Smooth muscle cell (in vitro differentiated cells): ENCODE results near the gene ARHGAP9. TPM values are rescaled to one million over a fixed set of nuclear protein-coding genes. Genes with fewer than 3 reads are reported as not detected.
"Not testable (repeated sequence)": the region's sequence is repeated elsewhere in the genome, so short reads cannot be mapped to it uniquely, and the experiment has no call there.

Source experiments
- DNase-seq: peaks from one replicate; lab custom pipeline; 2025; ENCODE audit not compliant: unreplicated experiment; lab: John Stamatoyannopoulos, UW
- H2AFZ ChIP-seq: fragments of 200-600 bp; sonication (generic); 2 replicates; pipeline ENCODE4 v1.6.0; 2016; ENCODE audit warnings: antibody characterized with exemption, low read depth, mild to moderate bottlenecking
- H3F3A ChIP-seq: fragments of 200-600 bp; sonication (generic); 2 replicates; pipeline ENCODE4 v1.6.0; 2017; ENCODE audit warnings: antibody characterized with exemption, low read depth
- H3K27ac ChIP-seq: fragments of 200-600 bp; sonication (generic); 2 replicates; pipeline ENCODE4 v1.5.1; 2016; ENCODE audit warnings: low read depth, mild to moderate bottlenecking
- H3K27me3 ChIP-seq: fragments of 200-600 bp; sonication (generic); 2 replicates; pipeline ENCODE4 v1.6.1; 2016; ENCODE audit warnings: low read depth, mild to moderate bottlenecking
- H3K36me3 ChIP-seq: fragments of 200-600 bp; sonication (generic); 2 replicates; pipeline ENCODE4 v1.5.1; 2016; ENCODE audit warnings: low read depth
- H3K4me1 ChIP-seq: fragments of 200-600 bp; sonication (generic); 2 replicates; pipeline ENCODE4 v1.5.1; 2016; ENCODE audit warnings: low read depth
- H3K4me2 ChIP-seq: fragments of 200-600 bp; sonication (generic); 2 replicates; pipeline ENCODE4 v1.6.0; 2016; ENCODE audit warnings: mild to moderate bottlenecking
- H3K4me3 ChIP-seq: fragments of 200-600 bp; sonication (generic); 2 replicates; pipeline ENCODE4 v1.5.1; 2016; ENCODE audit warnings: mild to moderate bottlenecking
- H3K79me2 ChIP-seq: fragments of 200-600 bp; sonication (generic); 2 replicates; pipeline ENCODE4 v1.6.0; 2016; ENCODE audit warnings: low read depth, mild to moderate bottlenecking
- H3K9ac ChIP-seq: fragments of 200-600 bp; sonication (generic); 2 replicates; pipeline ENCODE4 v1.6.0; 2016; ENCODE audit warnings: low read depth
- H3K9me3 ChIP-seq: fragments of 200-600 bp; sonication (generic); replicated peaks from 2 replicates; pipeline ENCODE4 v1.5.1; 2016; ENCODE audit warnings: low read depth
- H4K20me1 ChIP-seq: fragments of 200-600 bp; sonication (generic); 2 replicates; pipeline ENCODE4 v1.6.0; 2016; ENCODE audit warnings: low read depth
- WGBS: methylation state at CpG from one replicate; pipeline ENCODE4 v1.1.7; 2016; ENCODE audit warnings: low lambda C conversion rate; 5-methylcytosine and 5-hydroxymethylcytosine counted together
- polyA plus RNA-seq: library from polyadenylated mRNA; unstranded; fragments of >200 nt; fragmentation: Nextera tagmentation; extraction: Ambion mirVana; gene quantifications from 2 replicates; pipeline ENCODE4 v1.2.1, GENCODE V29; 2016
- total RNA-seq: library from RNA; depleted of rRNA; stranded (reverse); fragments of >200 nt; gene quantifications from 2 replicates; pipeline ENCODE4 v1.2.3, GENCODE V29; 2014
- TF ChIP-seq, protein P1 (sequence below): fragments of 200-600 bp; sonication (generic); IDR thresholded peaks from 2 replicates; pipeline ENCODE4 v1.5.1; 2017; ENCODE audit warnings: borderline replicate concordance, mild to moderate bottlenecking, antibody characterized with exemption; ENCODE audit not compliant: insufficient read depth, poor library complexity, severe bottlenecking

Gene ARHGAP9
- total and polyA plus RNA-seq, 2 experiments from 2014 or later = 1.3 TPM; not detected in 1

- no peaks in the 10 kb centered on the region for H4K20me1 ChIP-seq
- no peak for DNase-seq
- peaks cover under 1% of the 10 kb centered on the region for H3K4me1 ChIP-seq
- no peak overlapping the region for H2AFZ ChIP-seq
- H3K4me2 ChIP-seq = no peak overlapping the region
- no peak overlapping the region for H3K4me3 ChIP-seq
- no peak overlapping the region for H3K27ac ChIP-seq
- no peaks in the 10 kb centered on the region for H3K27me3 ChIP-seq
- no peaks in the 10 kb centered on the region for H3K36me3 ChIP-seq
- H3K9ac ChIP-seq = no peak overlapping the region
- 98% methylated on average over 7 of the region's 7 CpGs for whole genome bisulfite sequencing
- no peaks in the 10 kb centered on the region for H3F3A ChIP-seq
- TF ChIP-seq, protein P1, sequence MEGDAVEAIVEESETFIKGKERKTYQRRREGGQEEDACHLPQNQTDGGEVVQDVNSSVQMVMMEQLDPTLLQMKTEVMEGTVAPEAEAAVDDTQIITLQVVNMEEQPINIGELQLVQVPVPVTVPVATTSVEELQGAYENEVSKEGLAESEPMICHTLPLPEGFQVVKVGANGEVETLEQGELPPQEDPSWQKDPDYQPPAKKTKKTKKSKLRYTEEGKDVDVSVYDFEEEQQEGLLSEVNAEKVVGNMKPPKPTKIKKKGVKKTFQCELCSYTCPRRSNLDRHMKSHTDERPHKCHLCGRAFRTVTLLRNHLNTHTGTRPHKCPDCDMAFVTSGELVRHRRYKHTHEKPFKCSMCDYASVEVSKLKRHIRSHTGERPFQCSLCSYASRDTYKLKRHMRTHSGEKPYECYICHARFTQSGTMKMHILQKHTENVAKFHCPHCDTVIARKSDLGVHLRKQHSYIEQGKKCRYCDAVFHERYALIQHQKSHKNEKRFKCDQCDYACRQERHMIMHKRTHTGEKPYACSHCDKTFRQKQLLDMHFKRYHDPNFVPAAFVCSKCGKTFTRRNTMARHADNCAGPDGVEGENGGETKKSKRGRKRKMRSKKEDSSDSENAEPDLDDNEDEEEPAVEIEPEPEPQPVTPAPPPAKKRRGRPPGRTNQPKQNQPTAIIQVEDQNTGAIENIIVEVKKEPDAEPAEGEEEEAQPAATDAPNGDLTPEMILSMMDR = no peak
- no peaks in the 10 kb centered on the region for H3K79me2 ChIP-seq
- H3K9me3 ChIP-seq = no peaks in the 10 kb centered on the region
Observed at GRCh38 chr12:57449375-57449774, 30.3 kb downstream of the ARHGAP9 start.

DNA sequence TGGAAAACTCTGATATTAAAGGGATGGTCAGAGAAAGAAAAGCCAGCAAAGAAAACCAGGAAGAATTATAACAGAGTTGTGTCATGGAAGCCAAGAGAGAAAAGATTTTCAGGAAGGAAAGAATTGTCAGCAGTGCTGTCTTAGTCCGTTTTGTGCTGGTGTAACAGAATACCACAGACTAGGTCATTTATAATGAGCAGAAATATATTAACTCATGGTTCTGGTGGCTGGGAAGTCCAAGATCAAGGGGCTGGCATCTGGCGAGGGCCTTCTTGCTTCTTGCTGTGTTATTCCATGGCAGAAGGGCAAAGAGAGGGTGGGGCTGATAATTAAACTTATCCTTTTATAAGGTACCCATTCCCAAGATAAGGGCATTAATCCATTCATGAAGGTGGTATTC is 31.0 kb downstream of the ARHGAP9 start:
- no peaks in the 10 kb centered on the region for H4K20me1 ChIP-seq
- no peak overlapping the region for H3K9ac ChIP-seq
- no peaks in the 10 kb centered on the region for H3K79me2 ChIP-seq
- WGBS = 88% methylated on average over 2 of the region's 2 CpGs
- DNase-seq = no peak
- H3K4me3 ChIP-seq = no peak overlapping the region
- H3K27me3 ChIP-seq = no peaks in the 10 kb centered on the region
- no peak overlapping the region for H3K27ac ChIP-seq
- TF ChIP-seq, protein P1 = no peak
- H3K4me2 ChIP-seq = no peak overlapping the region
- no peak overlapping the region for H2AFZ ChIP-seq
- H3F3A ChIP-seq = no peaks in the 10 kb centered on the region
- H3K4me1 ChIP-seq = no peaks in the 10 kb centered on the region
- H3K36me3 ChIP-seq = no peaks in the 10 kb centered on the region
- no peaks in the 10 kb centered on the region for H3K9me3 ChIP-seq

DNA sequence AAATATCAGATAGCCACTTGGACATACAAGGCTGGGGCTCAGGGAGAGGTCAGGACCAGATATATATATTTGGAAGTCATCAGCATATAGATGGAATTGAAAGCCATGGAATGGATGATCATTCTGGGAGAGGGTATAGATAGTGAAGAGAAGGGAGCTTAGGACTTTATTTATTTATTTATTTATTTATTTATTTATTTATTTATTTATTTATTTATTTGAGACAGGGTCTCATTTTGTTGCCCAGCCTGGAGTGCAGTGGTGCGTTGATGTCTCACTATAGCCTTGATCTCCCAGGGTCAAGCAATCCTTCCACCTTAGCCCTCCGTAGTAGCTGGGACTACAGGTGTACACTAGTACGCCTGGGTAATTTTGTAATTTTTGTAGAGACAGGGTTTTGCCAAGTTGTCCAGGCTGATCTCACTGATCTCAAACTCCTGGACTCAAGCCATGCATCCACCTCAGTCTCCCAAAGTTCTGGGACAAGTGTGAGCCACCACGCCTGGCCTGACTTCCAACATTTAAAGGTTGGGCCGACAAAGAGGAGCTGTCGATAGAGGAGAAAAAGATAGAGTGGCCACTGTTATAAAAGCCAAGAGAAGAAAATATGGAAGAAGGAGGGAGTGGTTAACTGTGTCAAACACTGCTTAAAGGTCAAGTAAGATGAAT is 33.2 kb downstream of the ARHGAP9 start:
- TF ChIP-seq, protein P1 = no peak

GRCh38 chr12:57444744-57445143 is 34.9 kb downstream of the ARHGAP9 start:
- no peaks in the 10 kb centered on the region for H3F3A ChIP-seq
- no peak overlapping the region for H3K4me3 ChIP-seq
- H3K79me2 ChIP-seq = no peaks in the 10 kb centered on the region
- no peaks in the 10 kb centered on the region for H4K20me1 ChIP-seq
- H3K4me1 ChIP-seq = no peaks in the 10 kb centered on the region
- no peak for DNase-seq
- WGBS = 83% methylated on average over 5 of the region's 5 CpGs
- H3K27me3 ChIP-seq = no peaks in the 10 kb centered on the region
- no peak overlapping the region for H3K27ac ChIP-seq
- H2AFZ ChIP-seq = no peak overlapping the region
- H3K4me2 ChIP-seq = no peak overlapping the region
- no peaks in the 10 kb centered on the region for H3K36me3 ChIP-seq
- H3K9me3 ChIP-seq = no peaks in the 10 kb centered on the region
- TF ChIP-seq, protein P1 = no peak
- no peak overlapping the region for H3K9ac ChIP-seq

More for the DNA sequence above, 33.2 kb downstream of the ARHGAP9 start:
- Histone ChIP-seq H3K9me3 (no peaks in the 10 kb centered on the region), H3K4me1 (no peaks in the 10 kb centered on the region), H3K36me3 (no peaks in the 10 kb centered on the region), H4K20me1 (no peaks in the 10 kb centered on the region), H3K9ac (no peak overlapping the region), H3K79me2 (no peaks in the 10 kb centered on the region), H3K4me3 (no peak overlapping the region), H3K27me3 (no peaks in the 10 kb centered on the region), H3K27ac (no peak overlapping the region), H2AFZ (no peak overlapping the region), H3K4me2 (no peak overlapping the region), H3F3A (no peaks in the 10 kb centered on the region)
- WGBS = 98% methylated on average over 6 of the region's 6 CpGs
- DNase-seq = no peak

DNA sequence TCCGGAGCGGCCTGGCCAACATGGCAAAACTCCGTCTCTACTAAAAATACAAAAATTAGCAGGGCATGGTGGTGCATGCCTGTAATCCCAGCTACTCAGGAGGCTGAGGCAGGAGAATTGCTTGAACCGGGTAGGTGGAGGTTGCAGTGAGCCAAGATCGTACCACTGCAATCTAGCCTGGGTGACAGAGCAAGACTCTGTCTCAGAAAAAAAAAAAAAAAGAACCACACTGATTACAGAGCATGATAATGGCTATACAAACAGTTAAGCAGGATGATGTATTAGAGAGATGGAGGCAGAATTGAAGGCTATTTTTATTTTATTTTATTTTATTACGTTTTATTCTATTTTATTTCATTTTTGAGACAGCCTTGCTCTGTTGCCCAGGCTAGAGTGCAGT is 35.3 kb downstream of the ARHGAP9 start:
- DNase-seq, H3F3A ChIP-seq, H3K4me1 ChIP-seq, H3K27me3 ChIP-seq, H3K27ac ChIP-seq, H2AFZ ChIP-seq, H3K4me2 ChIP-seq, H3K9ac ChIP-seq, H3K9me3 ChIP-seq, H4K20me1 ChIP-seq, H3K4me3 ChIP-seq, H3K36me3 ChIP-seq, H3K79me2 ChIP-seq: not testable (repeated sequence)
- WGBS = 83% methylated on average over 6 of the region's 6 CpGs
